Prostate gland (tissue), 2 donors: ENCODE results near the gene PTPN1. TPM values are rescaled to one million over a fixed set of nuclear protein-coding genes. Genes with fewer than 3 reads are reported as not detected.

Experiments
- DNase-seq: peaks from one replicate; pipeline ENCODE4 v3.0.0-alpha.2; 2019; ENCODE audit warnings: low spot score
- H3K27ac ChIP-seq, 2 donors: fragments of 200-600 bp; sonication (generic); 2 replicates each; pipeline ENCODE4 v1.5.1; 2017 to 2019
- H3K27me3 ChIP-seq: fragments of 200-600 bp; sonication (generic); replicated peaks from 2 replicates; pipeline ENCODE4 v1.5.1; 2019; ENCODE audit not compliant: insufficient read depth
- H3K36me3 ChIP-seq, 2 donors: fragments of 200-600 bp; sonication (generic); 1 replicate in 1 of 2; 2 replicates in 1 of 2; pipeline versions ENCODE4 v1.5.1 to v1.8.1; 2017 to 2019
- H3K4me1 ChIP-seq: fragments of 200-600 bp; sonication (generic); replicated peaks from 2 replicates; pipeline ENCODE4 v1.5.1; 2019
- H3K4me3 ChIP-seq, 2 donors: fragments of 200-600 bp; sonication (generic); 2 replicates each; pipeline ENCODE4 v1.5.1; 2017 to 2019
- H3K9me3 ChIP-seq: fragments of 200-600 bp; sonication (generic); 2 replicates; pipeline ENCODE4 v1.5.1; 2017
- POLR2A ChIP-seq: fragments of 450-650 bp; IDR thresholded peaks from one replicate; pipeline ENCODE4 v1.6.1; 2016; ENCODE audit warnings: antibody characterized with exemption, mild to moderate bottlenecking
- POLR2AphosphoS5 ChIP-seq: sonication (generic); formaldehyde crosslinking; IDR thresholded peaks from one replicate; pipeline ENCODE4 v1.6.1; 2017; ENCODE audit warnings: antibody characterized with exemption
- WGBS: methylation state at CpG from one replicate; pipeline ENCODE4 v1.1.5; 2018; 5-methylcytosine and 5-hydroxymethylcytosine counted together
- intact Hi-C: fragments of 100-400 bp; cut with DNase I; formaldehyde crosslinking; loops from one replicate; pipeline ENCODE4 v1.14.2; 2022
- total RNA-seq, 2 donors: library from RNA; depleted of rRNA; stranded (reverse); fragments of >200 nt; gene quantifications; one replicate each; pipeline ENCODE4 v1.1.0, GENCODE V29; 2016
- TF ChIP-seq, protein P1 (sequence below), 4 experiments: fragments of 200-600 bp in 2 of 4; fragments of 450-650 bp in 2 of 4; sonication (generic) in 2 of 4; IDR thresholded peaks; 1 replicate in 3 of 4; 2 replicates in 1 of 4; pipeline ENCODE4 v1.5.1; 2016 to 2019; ENCODE audit warnings: antibody characterized with exemption in 4 of 4, mild to moderate bottlenecking in 2 of 4, moderate library complexity in 2 of 4

Gene PTPN1
- total RNA-seq, 2 donors from 2014 or later, result 28.5 to 46.6 TPM

DNA sequence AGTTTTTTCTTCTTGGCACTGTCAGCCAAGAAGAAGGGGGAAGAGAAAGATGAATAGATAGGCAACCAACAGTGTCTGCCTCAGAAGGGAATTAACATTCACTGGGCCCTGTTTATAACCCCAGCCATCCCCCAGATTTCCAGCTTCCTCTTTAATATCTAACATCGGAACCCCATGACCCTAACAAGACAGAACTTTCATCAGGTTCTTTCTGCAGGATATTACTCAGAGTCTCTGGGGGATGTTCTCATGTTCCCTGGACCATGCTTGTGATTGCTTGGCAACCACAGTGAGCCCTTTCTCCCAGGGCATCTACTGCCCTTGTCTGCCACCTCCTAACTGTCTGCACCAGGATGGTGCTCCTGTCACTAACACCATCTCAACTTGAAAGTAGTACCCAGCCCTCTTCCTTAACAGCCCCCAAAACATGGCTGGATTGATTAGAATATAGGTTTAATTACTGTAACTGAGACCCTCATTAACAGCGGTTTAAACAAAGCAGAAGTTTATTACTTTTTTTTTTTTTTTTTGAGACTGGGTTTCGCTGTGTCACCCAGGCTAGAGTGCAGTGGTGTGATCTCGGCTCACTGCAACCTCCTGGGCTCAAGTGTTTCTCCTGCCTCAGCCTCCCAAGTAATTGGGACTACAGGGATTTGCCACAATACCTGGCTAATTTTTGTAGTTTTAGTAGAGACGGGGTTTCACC lies 12.0 kb upstream of the PTPN1 start:
- WGBS, result 85% methylated on average over 5 of the region's 5 CpGs
- intact Hi-C loops, result no loop called here
- Histone ChIP-seq H3K27ac (no peak overlapping the region), H3K36me3 (no peaks in the 10 kb centered on the region), H3K4me1 (no peaks in the 10 kb centered on the region), H3K9me3 (no peaks in the 10 kb centered on the region), H3K4me3 (no peak overlapping the region), H3K27me3 (no peaks in the 10 kb centered on the region)
- no peak for TF ChIP-seq POLR2AphosphoS5
- no peak for TF ChIP-seq POLR2A
- TF ChIP-seq, protein P1, sequence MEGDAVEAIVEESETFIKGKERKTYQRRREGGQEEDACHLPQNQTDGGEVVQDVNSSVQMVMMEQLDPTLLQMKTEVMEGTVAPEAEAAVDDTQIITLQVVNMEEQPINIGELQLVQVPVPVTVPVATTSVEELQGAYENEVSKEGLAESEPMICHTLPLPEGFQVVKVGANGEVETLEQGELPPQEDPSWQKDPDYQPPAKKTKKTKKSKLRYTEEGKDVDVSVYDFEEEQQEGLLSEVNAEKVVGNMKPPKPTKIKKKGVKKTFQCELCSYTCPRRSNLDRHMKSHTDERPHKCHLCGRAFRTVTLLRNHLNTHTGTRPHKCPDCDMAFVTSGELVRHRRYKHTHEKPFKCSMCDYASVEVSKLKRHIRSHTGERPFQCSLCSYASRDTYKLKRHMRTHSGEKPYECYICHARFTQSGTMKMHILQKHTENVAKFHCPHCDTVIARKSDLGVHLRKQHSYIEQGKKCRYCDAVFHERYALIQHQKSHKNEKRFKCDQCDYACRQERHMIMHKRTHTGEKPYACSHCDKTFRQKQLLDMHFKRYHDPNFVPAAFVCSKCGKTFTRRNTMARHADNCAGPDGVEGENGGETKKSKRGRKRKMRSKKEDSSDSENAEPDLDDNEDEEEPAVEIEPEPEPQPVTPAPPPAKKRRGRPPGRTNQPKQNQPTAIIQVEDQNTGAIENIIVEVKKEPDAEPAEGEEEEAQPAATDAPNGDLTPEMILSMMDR (IDR thresholded peaks at IDR 0.05), result no peak
- DNase-seq, result no peak

DNA sequence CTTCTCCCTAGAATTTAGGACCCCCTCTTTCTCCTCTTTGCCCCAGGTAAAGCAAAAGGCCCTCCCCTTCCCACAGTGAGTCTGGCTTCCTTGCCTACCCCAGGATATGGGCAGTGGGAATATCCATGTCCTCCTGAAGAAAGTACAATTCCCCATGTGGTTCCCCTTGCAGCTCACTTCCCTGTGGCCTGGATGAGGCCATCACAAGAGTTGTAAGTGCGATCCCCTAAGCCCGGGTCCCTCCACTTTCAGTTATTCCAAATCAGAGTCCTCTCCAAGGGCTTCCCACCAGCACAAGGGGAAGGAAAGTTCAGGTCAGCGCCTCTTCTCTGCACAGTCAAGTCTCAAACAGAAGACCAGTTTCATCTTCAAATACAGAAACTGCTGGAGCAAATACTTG lies 10.2 kb upstream of the PTPN1 start:
- Histone ChIP-seq H3K4me1 (no peaks in the 10 kb centered on the region), H3K4me3 (no peak overlapping the region), H3K9me3 (no peaks in the 10 kb centered on the region), H3K36me3 (no peaks in the 10 kb centered on the region), H3K27me3 (no peaks in the 10 kb centered on the region), H3K27ac (no peak overlapping the region)
- intact Hi-C loops, result no loop called here
- 100% methylated on average over 3 of the region's 3 CpGs for WGBS
- no peak for TF ChIP-seq POLR2AphosphoS5
- TF ChIP-seq POLR2A, result no peak
- TF ChIP-seq, protein P1 (IDR thresholded peaks at IDR 0.05), result no peak
- DNase-seq, result no peak

DNA sequence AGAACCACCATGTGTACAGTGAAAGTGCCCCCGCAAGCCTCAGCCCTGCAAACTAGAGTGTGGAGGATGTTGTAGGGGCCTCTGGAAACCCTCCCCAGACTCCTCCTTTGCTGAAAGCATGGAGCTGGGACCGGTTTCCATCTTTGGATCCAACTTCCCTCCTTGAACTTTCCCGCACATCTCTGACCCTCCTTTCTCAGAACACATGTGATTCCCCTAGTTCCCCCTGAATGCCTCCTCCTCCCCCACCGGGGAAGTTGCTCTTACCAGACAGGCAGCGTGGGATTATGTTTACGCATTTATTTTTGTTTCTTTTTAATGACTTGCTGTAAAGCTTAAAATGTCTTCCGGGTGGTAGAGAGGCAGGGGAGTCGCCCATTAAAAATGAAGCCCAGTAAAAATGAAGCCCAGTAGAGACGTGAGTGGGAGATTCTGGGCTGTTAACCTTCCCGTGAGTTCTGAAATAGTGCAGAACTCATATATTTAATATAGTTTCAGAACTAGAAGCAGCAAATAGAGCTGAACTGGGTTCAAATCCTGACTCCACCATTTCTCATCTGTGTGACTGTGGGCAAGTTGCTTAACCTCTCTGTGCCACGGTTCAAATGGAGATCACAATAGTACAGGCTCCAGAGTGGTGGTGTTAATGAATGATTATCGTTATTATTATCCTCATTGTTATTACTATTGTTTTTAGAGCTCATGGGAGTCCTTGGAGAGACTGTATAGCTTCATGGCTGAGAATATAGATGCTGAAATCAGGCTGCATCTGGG lies 8.0 kb upstream of the PTPN1 start:
- H3K4me3 ChIP-seq, result no peak overlapping the region
- DNase-seq, result no peak
- H3K36me3 ChIP-seq, result no peaks in the 10 kb centered on the region
- 74% methylated on average over 12 of the region's 12 CpGs for WGBS
- TF ChIP-seq, protein P1 (IDR thresholded peaks at IDR 0.05), result no peak
- TF ChIP-seq POLR2A (no peak), POLR2AphosphoS5 (no peak)
- no peaks in the 10 kb centered on the region for H3K4me1 ChIP-seq
- no peaks in the 10 kb centered on the region for H3K27me3 ChIP-seq
- intact Hi-C loops, result no loop called here
- H3K9me3 ChIP-seq, result no peaks in the 10 kb centered on the region
- peak overlapping the region in 1 of 2 donors; percentile 14 for H3K27ac ChIP-seq

DNA sequence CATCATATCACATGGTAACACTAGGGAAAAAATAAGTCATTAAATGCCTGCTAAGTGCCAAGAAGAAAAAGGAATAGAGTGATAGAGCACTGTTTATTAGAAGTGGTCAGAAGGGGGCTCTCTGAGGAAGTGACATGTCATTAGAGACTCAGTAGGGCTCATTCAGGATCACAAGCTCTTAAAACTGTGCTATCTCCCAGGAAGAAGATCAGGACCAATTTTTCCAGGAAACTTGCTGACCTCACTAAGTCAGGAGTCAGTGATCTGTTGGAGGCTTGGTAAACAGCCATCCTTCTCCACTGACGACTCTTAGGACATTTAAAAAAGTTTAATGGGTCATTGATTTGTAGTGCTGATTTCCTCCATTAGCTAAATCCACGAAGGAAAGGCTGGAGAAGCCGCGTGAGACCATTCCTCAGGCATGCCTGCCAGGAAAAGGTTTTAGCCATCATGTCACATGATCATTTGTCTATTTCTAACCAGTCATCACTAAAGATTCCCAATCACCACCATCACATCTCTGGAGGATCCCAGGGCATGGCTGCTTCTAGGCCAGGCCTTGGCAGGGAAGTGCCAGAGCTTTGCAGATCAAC lies 5.9 kb upstream of the PTPN1 start:
- no peaks in the 10 kb centered on the region for H3K9me3 ChIP-seq
- no peaks in the 10 kb centered on the region for H3K27me3 ChIP-seq
- DNase-seq, result no peak
- intact Hi-C loops, result no loop called here
- TF ChIP-seq, protein P1 (IDR thresholded peaks at IDR 0.05), result peak in 2 of 4 experiments; percentile 15 to 38
- no peak for TF ChIP-seq POLR2AphosphoS5
- 66% methylated on average over 4 of the region's 4 CpGs for WGBS
- peak overlapping the region; percentile 13 to 27 for H3K27ac ChIP-seq
- H3K36me3 ChIP-seq, result no peaks in the 10 kb centered on the region
- no peaks in the 10 kb centered on the region for H3K4me1 ChIP-seq
- no peak overlapping the region for H3K4me3 ChIP-seq
